SU-DHL-6 (cell line): Measurements from ENCODE around the gene CUL1.

Source experiments
- H2AFZ ChIP-seq: fragments of 200-600 bp; sonication (generic); 2 replicates; pipeline ENCODE4 v1.6.1; 2014; ENCODE audit warnings: low read depth, mild to moderate bottlenecking, moderate library complexity, mixed read lengths, antibody characterized with exemption, low read length; ENCODE audit not compliant: severe bottlenecking
- H3F3A ChIP-seq: fragments of 200-600 bp; shearing (Covaris generic); 2 replicates; pipeline ENCODE4 v1.6.0; 2016; ENCODE audit warnings: antibody characterized with exemption, mild to moderate bottlenecking; ENCODE audit not compliant: insufficient read depth
- H3K27ac ChIP-seq: fragments of 200-600 bp; sonication (generic); 2 replicates; pipeline ENCODE4 v1.5.1; 2016; ENCODE audit warnings: low read depth, mild to moderate bottlenecking, low read length, moderate library complexity, mixed read lengths
- H3K27me3 ChIP-seq: fragments of 200-600 bp; sonication (generic), shearing (Covaris generic); 2 replicates; pipeline ENCODE4 v1.6.0; 2014; ENCODE audit warnings: mild to moderate bottlenecking, low read length
- H3K36me3 ChIP-seq: fragments of 200-600 bp; sonication (generic); 2 replicates; pipeline ENCODE4 v1.6.1; 2014; ENCODE audit warnings: mild to moderate bottlenecking, low read length, mixed read lengths
- H3K4me2 ChIP-seq: fragments of 300-600, 200-600 bp; shearing (Covaris generic), sonication (generic); 2 replicates; pipeline ENCODE4 v1.6.0; 2014; ENCODE audit warnings: low read length, low read depth, mild to moderate bottlenecking; ENCODE audit not compliant: poor library complexity, severe bottlenecking
- H3K4me3 ChIP-seq: fragments of 200-600 bp; sonication (generic); 2 replicates; pipeline ENCODE4 v1.5.1; 2014; ENCODE audit warnings: antibody characterized with exemption, low read length, mild to moderate bottlenecking, mixed read lengths; ENCODE audit not compliant: insufficient read depth, poor library complexity, severe bottlenecking
- H3K79me2 ChIP-seq: fragments of 200-600 bp; sonication (generic); 2 replicates; pipeline ENCODE4 v1.6.1; 2014; ENCODE audit warnings: mild to moderate bottlenecking, low read length, moderate library complexity; ENCODE audit not compliant: insufficient read depth
- H3K9ac ChIP-seq: fragments of 200-600 bp; sonication (generic); 2 replicates; pipeline ENCODE4 v1.7.0; 2014; ENCODE audit warnings: mild to moderate bottlenecking, low read length
- H3K9me2 ChIP-seq: fragments of 200-600 bp; sonication (generic); replicated peaks from 2 replicates; pipeline ENCODE4 v1.6.1; 2014; ENCODE audit warnings: low read length; ENCODE audit not compliant: insufficient read depth
- H3K9me3 ChIP-seq: fragments of 200-600 bp; sonication (generic); 2 replicates; pipeline ENCODE4 v1.6.1; 2014; ENCODE audit warnings: low read length, mixed read lengths; ENCODE audit not compliant: insufficient read depth
- H4K20me1 ChIP-seq: fragments of 200-600 bp; sonication (generic); 2 replicates; pipeline ENCODE4 v1.6.1; 2014; ENCODE audit warnings: low read depth, mild to moderate bottlenecking, antibody characterized with exemption, low read length, moderate library complexity, mixed read lengths
- CTCF ChIP-seq: fragments of 200-600 bp; sonication (generic); IDR thresholded peaks from one replicate; pipeline ENCODE4 v1.5.1; 2017; ENCODE audit warnings: antibody characterized with exemption, mild to moderate bottlenecking, low read length, moderate library complexity; ENCODE audit not compliant: insufficient read depth, poor library complexity, severe bottlenecking
- EZH2phosphoT487 ChIP-seq: fragments of 200-600 bp; sonication (generic), shearing (Covaris generic); conservative IDR thresholded peaks from 2 replicates; pipeline ENCODE4 v1.6.1; 2018; ENCODE audit warnings: mild to moderate bottlenecking, antibody characterized with exemption, low read length, moderate library complexity, mixed read lengths

The CUL1 gene

GRCh38 chr7:148799893-148800555 is 101.3 kb downstream of the CUL1 start:
- no peaks in the 10 kb centered on the region for H3K27me3 ChIP-seq
- H3F3A ChIP-seq: peaks cover 18% of the 10 kb centered on the region
- no peaks in the 10 kb centered on the region for H3K79me2 ChIP-seq
- no peak overlapping the region for H3K4me2 ChIP-seq
- H3K9me2 ChIP-seq: no peaks in the 10 kb centered on the region
- TF ChIP-seq CTCF (no peak), EZH2phosphoT487 (no peak)
- H3K27ac ChIP-seq: no peak overlapping the region
- H4K20me1 ChIP-seq: no peaks in the 10 kb centered on the region
- no peaks in the 10 kb centered on the region for H3K9me3 ChIP-seq
- 0 out of 2 replicates have a peak, but pooled peaks cover 13% of the 10 kb centered on the region for H3K36me3 ChIP-seq
- H3K4me3 ChIP-seq: no peak overlapping the region
- no peak overlapping the region for H2AFZ ChIP-seq
- no peak overlapping the region for H3K9ac ChIP-seq

GRCh38 chr7:148800677-148801076 is 102.0 kb downstream of the CUL1 start:
- Histone ChIP-seq H3K36me3 (0 out of 2 replicates have a peak, but pooled peaks cover 13% of the 10 kb centered on the region), H3K4me2 (no peak overlapping the region)

GRCh38 chr7:148802101-148802493 is 103.4 kb downstream of the CUL1 start:
- Histone ChIP-seq H3K27me3 (no peaks in the 10 kb centered on the region), H3K9me2 (no peaks in the 10 kb centered on the region), H2AFZ (no peak overlapping the region), H3K9me3 (no peaks in the 10 kb centered on the region), H3K27ac (no peak overlapping the region), H4K20me1 (no peaks in the 10 kb centered on the region), H3F3A (peaks cover 26% of the 10 kb centered on the region), H3K4me2 (no peak overlapping the region), H3K9ac (no peak overlapping the region), H3K4me3 (no peak overlapping the region), H3K36me3 (peaks cover 22% of the 10 kb centered on the region; the same call in 1 of the 2 replicates), H3K79me2 (no peaks in the 10 kb centered on the region)
- TF ChIP-seq CTCF (no peak), EZH2phosphoT487 (no peak)

More at GRCh38 chr7:148800677-148801076, 102.0 kb downstream of the CUL1 start:
- H3K27me3 ChIP-seq: no peaks in the 10 kb centered on the region
- no peak overlapping the region for H2AFZ ChIP-seq
- no peaks in the 10 kb centered on the region for H3K9me3 ChIP-seq
- no peak overlapping the region for H3K4me3 ChIP-seq
- H3K79me2 ChIP-seq: no peaks in the 10 kb centered on the region
- TF ChIP-seq EZH2phosphoT487: no peak
- no peak for TF ChIP-seq CTCF
- H3K27ac ChIP-seq: no peak overlapping the region
- no peaks in the 10 kb centered on the region for H3K9me2 ChIP-seq
- no peak overlapping the region for H3K9ac ChIP-seq
- peaks cover 22% of the 10 kb centered on the region for H3F3A ChIP-seq
- H4K20me1 ChIP-seq: no peaks in the 10 kb centered on the region
